Hippocampal formation (tissue), 2 donors: ENCODE data around the gene CGAS.
"Not testable (repeated sequence)": the region's sequence is repeated elsewhere in the genome, so short reads cannot be mapped to it uniquely, and the experiment has no call there.

ENCODE experiments used
- DNase-seq, 2 donors: peaks; one replicate each; lab custom pipeline; 2025; lab: John Stamatoyannopoulos, UW

CGAS gene

DNA sequence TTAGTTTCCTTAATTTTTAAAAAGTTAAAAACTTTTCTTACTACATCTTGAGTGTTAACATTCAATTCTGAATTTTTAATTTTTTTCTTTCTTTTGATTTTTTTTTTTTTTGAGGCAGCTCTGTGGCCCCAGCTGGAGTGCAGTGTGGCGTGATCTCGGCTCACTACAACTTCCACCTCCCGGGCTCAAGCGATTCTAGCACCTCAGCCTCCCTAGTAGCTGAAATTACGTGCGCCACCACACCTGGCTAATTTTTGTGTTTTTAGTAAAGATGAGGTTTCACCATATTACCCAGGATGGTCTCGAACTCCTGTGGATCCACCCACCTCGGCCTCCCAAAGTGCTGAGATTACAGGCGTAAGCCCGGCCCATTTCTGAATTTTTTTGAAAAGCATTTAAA, 56.2 kb downstream of the CGAS start:
- DNase-seq: no peak

DNA sequence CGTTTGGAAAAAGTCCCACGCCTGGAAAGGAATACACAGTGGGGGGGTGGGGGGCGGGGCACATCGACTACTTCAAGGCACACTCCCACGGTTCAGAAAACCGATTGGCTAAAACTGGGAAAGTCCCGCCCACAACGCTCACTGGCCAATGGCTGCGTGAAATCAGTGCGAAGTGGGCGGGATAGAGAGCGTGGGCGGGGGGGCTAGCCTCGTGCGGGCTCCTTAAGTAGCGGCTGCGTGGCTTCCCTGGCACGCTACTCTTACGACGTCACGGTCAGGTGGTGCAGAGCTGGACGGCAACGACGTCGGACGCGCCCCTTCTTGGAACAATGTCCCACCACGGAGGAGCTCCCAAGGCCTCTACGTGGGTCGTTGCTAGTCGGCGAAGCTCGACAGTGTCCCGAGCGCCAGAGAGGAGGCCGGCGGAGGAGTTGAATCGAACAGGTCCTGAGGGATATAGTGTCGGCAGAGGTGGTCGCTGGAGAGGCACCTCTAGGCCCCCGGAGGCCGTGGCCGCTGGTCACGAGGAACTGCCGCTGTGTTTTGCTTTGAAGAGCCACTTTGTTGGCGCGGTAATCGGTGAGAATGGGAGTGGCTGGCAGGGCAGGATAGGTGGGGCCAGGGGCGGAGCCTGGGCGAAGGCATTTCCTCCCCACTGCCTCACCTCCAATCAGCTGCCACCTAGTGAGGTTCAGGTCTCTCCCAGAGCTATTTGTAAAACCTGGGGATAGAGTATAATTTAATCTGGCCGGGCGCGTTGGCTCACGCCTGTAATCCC, 57.3 kb downstream of the CGAS start, which contains the start of gene DDX43:
TSS of gene DDX43 (plus strand) at position 252 of the 778 bp plus-strand sequence. CDS start at position 330, 78 bp downstream.
- no peak for DNase-seq

DNA sequence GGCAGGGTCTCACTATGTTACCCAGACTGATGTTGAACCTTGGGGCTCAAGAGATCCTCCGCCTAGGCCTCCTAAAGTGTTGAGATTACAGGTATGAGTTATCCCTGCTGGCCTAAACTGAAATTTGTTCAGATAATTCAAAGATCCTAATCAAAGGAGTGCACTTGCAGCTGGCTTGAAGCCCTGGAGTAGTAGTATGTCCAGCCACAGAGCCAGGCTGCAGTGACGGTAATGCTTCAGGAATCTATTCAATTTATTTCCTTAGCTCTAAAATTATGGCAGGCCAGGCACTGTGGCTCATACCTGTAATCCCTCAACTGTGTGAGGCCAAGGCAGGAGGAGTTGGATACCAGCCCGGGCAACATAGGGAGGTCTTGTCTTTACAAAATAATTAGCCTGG, 58.8 kb downstream of the CGAS start:
- no peak for DNase-seq

DNA sequence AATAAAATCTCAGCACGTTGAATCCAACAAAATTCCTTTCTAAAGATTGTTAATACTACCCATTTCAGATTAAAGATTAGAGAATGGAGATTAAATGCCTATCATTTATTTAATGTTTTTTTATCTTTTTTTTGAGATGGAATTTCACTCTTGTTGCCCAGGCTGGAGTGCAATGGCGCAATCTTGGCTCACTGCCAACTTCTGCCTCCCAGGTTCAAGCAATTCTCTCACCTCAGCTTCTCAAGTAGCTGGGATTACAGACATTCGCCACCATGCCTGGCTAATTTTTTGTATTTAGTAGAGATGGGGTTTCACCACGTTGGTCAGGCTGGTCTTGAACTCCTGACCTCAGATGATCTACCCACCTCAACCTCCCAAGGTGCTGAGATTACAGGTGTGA, 59.9 kb downstream of the CGAS start:
- DNase-seq: not testable (repeated sequence)

DNA sequence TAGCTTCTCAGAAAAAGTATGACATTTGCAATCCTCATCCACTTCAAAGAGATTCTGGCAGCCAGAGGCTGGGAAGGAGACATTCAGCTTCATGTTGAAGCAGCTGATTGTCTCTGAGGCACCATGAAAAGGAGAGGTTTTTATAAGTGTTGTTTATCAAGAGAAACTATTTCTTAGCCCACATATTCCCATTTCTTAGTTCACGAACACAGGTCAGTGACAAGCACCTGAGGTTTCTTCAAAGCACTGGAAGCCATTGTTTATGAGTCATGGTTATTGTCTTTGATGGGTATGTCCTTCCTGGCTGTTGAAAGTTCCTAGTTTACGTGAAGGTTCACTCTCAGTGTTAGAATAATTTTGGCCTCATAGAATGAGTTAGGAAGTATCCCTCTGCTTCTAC, 60.4 kb downstream of the CGAS start:
- DNase-seq: no peak

DNA sequence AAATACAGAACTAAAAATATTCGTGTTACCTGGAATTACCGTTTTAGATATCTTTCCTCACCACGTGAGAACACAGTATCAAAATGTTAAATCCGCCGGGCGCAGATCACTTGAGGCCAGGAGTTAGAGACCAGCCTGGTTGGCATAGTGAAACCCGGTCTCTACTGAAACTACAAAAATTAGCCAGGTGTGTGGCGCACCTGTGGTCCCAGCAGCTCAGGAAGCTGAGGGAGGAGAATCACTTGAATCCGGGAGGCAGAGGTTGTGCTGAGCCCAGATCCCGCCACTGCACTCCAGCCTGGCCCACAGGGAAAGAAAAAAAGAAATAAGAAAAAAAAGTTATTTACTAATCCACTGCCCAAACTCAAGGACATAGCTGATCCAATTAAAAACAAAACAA, 62.2 kb downstream of the CGAS start:
- no peak for DNase-seq

DNA sequence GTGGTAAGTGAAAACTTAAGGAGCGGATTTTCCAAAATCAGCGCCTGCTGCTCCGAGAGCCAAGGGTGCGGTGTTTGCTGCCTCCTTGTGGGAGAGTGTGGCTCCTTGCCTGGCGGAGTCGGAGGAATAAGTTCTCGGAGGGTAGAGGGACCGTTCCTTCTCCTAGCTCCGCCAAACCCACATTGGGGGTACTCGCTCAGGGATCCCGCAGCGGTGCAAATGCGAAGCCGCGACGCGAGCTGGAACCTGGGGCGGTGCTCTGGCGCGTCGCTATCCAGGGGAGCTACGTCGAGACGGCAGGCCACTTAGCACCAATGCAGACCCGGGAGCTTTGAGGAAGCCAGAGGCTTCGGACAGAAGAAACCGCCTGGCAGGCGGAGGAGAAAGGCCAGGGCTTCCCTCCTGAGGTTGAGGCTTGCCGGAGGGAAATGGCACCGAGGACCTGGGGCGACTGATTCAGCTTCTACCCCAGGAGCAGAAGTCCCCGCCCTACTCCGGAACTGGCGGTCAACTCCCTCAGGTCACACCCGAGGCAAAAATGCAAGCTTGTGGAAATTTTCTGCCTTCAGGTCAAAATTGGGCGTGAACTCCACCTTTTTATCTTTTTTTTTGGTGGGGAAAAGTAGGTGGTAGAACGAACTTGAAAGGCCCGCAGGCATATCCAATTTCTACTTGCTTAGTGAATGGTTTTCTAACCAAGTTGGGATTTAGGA, 63.1 kb downstream of the CGAS start:
- DNase-seq: peak in 1 of 2 donors; percentile 5

DNA sequence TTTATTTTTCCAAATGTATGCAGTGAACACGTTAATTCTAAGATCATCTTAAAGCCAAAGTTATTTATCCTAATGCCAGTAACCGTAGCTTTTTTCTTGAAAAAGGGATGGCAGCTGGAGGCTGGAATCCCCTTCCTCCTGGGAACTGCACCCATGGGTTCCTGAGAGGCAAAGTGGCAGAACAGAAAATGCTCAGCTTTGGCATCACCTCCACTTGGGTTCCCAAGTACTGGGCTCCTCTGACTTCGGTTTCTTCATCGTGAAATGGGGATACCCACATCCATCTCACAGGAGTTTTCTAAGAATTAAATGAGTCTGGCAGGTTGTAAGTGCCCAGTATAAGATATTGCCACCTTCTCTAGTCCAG, 63.7 kb downstream of the CGAS start:
- no peak for DNase-seq

DNA sequence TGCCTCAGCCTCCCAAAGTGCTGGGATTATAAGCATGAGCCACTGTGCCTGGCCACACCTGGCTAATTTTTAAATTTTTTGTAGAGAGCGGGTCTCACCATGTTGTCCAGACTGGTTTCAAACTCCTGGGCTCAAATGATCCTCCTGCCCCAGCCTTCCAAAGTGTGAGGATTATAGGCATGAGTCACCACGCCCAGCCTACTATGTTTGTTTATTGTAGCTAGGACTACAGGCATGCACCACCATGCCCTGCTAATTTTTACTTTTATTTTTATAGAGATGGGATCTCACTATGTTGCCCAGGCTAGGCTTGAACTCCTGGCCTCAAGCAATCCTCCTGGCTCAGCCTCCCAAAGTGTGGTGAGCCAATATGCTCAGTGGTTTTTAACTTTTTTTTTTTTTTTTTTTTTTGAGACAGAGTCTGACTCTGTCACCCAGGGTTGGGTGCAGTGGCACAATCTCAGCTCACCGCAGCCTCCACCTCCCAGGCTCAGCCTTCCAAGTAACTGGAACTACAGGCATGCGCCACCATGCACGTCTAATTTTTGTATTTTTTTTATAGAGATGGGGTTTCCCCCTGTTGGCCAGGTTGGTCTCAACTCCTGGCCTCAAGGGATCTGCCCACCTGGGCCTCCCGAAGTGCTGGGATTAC, 69.5 kb downstream of the CGAS start:
- no peak for DNase-seq

DNA sequence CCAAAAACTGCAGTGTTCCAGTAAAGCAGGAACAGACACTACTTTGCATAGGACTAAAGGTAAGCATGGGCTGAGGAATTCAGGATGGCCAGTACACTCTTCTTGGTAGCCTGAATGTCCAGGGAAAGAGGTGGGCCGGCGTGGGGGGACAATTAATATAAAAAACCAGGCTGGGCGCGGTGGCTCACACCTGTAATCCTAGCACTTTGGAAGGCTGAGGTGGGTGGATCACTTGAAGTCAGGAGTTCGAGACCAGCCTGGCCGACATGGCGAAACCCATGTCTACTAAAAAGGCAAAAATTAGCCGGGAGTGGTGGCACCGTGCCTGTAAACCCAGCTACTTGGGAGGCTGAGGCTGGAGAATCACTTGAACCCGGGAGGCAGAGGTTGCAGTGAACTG, 70.6 kb downstream of the CGAS start:
- not testable (repeated sequence) for DNase-seq

DNA sequence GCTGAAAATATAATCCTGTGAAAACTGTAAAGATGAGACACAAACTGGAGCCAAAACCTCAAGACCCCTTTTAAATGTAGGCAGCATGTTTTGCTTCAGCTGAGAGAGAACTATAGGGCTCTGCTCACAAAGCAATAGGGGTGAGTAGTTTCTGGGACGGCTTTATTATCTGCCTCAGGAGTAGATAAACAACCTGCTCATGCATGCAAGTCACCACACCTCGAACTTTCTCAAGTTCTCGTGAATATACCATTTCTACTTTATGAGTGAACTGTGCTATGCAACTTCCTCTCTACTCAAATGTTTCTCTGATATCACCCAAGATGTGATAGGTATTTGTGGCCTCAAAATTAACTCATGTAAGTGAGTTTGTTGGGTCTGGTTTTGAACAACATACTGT, 74.9 kb downstream of the CGAS start:
- DNase-seq: no peak

DNA sequence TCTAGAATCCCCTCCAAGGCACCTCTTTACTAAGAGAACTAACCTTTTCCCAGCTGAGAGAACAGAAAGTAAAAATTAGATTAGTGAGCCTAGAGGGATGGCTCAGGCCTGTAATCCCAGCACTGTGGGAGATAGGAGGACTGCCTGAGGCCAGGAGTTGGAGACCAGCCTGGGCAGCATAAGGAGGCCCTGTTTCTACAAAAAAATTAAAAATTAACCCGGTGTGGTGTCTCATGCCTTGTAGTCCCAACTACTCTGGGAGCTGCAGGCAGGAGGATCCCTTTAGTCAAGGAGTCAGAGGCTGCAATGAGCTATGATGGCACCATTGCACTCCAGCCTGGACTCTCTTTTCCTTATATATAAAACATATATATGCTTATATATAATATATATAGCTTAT, 76.9 kb downstream of the CGAS start:
- DNase-seq: no peak
